Measurements from ENCODE around the gene RASSF3. TPM values are rescaled to one million over a fixed set of nuclear protein-coding genes. Genes with fewer than 3 reads are reported as not detected.

RASSF3 gene
- total RNA-seq, 2 donors from 2014 or later, result 52.6 to 90.3 TPM

- no peak for DNase-seq
- H3K9ac ChIP-seq (ENCODE audit: low read depth in 2 of 2, low read length in 2 of 2), result no peak overlapping the region
- no peak for TF ChIP-seq CTCF (IDR thresholded peaks at IDR 0.05)
- no peaks in the 10 kb centered on the region for H3K4me1 ChIP-seq
- no peak overlapping the region for H3K4me3 ChIP-seq
- no peaks in the 10 kb centered on the region for H3K27me3 ChIP-seq
- intact Hi-C loops (cut with DNase I), result no loop called here
- no peaks in the 10 kb centered on the region for H3K36me3 ChIP-seq
- no peak overlapping the region for H3K27ac ChIP-seq
- no peaks in the 10 kb centered on the region for H3K9me3 ChIP-seq
Observed at GRCh38 chr12:64583771-64584421, 26.4 kb upstream of the RASSF3 start.

GRCh38 chr12:64585104-64585503, 25.2 kb upstream of the RASSF3 start:
- no peak overlapping the region for H3K27ac ChIP-seq

GRCh38 chr12:64587447-64587846, 22.8 kb upstream of the RASSF3 start:
- intact Hi-C loops (cut with DNase I), result no loop called here
- no peaks in the 10 kb centered on the region for H3K9me3 ChIP-seq
- DNase-seq, result no peak

More at GRCh38 chr12:64585104-64585503, 25.2 kb upstream of the RASSF3 start:
- H3K4me3 ChIP-seq, result no peak overlapping the region
- H3K36me3 ChIP-seq, result no peaks in the 10 kb centered on the region
- H3K9me3 ChIP-seq, result no peaks in the 10 kb centered on the region
- no peak for TF ChIP-seq CTCF (IDR thresholded peaks at IDR 0.05)
- no peak for DNase-seq
- H3K9ac ChIP-seq (ENCODE audit: low read depth in 2 of 2, low read length in 2 of 2), result no peak overlapping the region
- intact Hi-C loops (cut with DNase I), result no loop called here
- H3K27me3 ChIP-seq, result no peaks in the 10 kb centered on the region
- no peaks in the 10 kb centered on the region for H3K4me1 ChIP-seq

GRCh38 chr12:64590183-64590582, 20.1 kb upstream of the RASSF3 start:
- Histone ChIP-seq H3K4me1 (no peaks in the 10 kb centered on the region), H3K9ac (ENCODE audit: low read depth in 2 of 2, low read length in 2 of 2) (no peak overlapping the region), H3K9me3 (no peaks in the 10 kb centered on the region), H3K27ac (no peak overlapping the region), H3K4me3 (no peak overlapping the region), H3K36me3 (no peaks in the 10 kb centered on the region), H3K27me3 (no peaks in the 10 kb centered on the region)
- intact Hi-C loops (cut with DNase I), result no loop called here
- no peak for DNase-seq
- TF ChIP-seq CTCF (IDR thresholded peaks at IDR 0.05), result no peak

More at GRCh38 chr12:64587447-64587846, 22.8 kb upstream of the RASSF3 start:
- Histone ChIP-seq H3K27ac (no peak overlapping the region), H3K4me3 (no peak overlapping the region), H3K27me3 (no peaks in the 10 kb centered on the region), H3K4me1 (no peaks in the 10 kb centered on the region), H3K9ac (ENCODE audit: low read depth in 2 of 2, low read length in 2 of 2) (no peak overlapping the region), H3K36me3 (no peaks in the 10 kb centered on the region)
- no peak for TF ChIP-seq CTCF (IDR thresholded peaks at IDR 0.05)

- H3K27me3 ChIP-seq, result no peaks in the 10 kb centered on the region
- H3K4me1 ChIP-seq, result no peaks in the 10 kb centered on the region
- no peak overlapping the region for H3K4me3 ChIP-seq
- H3K27ac ChIP-seq, result no peak overlapping the region
- no peaks in the 10 kb centered on the region for H3K36me3 ChIP-seq
- DNase-seq, result no peak
- intact Hi-C loops (cut with DNase I), result no loop called here
- no peak for TF ChIP-seq CTCF (IDR thresholded peaks at IDR 0.05)
- H3K9me3 ChIP-seq, result no peaks in the 10 kb centered on the region
- no peak overlapping the region for H3K9ac ChIP-seq (ENCODE audit: low read depth in 2 of 2, low read length in 2 of 2)
Observed at GRCh38 chr12:64595863-64596793, 14.2 kb upstream of the RASSF3 start.
